VCaP (cell line): ENCODE measurements around the gene NPHP1.

Experiments used
- H3K27ac ChIP-seq: fragments of 450-650 bp; 2 replicates; pipeline ENCODE4 v1.5.1; 2017
- TF ChIP-seq, protein P1 (sequence below): fragments of 450-650 bp; conservative IDR thresholded peaks from 2 replicates; pipeline ENCODE4 v1.5.1; 2017; ENCODE audit warnings: mild to moderate bottlenecking, moderate library complexity

NPHP1 gene

DNA sequence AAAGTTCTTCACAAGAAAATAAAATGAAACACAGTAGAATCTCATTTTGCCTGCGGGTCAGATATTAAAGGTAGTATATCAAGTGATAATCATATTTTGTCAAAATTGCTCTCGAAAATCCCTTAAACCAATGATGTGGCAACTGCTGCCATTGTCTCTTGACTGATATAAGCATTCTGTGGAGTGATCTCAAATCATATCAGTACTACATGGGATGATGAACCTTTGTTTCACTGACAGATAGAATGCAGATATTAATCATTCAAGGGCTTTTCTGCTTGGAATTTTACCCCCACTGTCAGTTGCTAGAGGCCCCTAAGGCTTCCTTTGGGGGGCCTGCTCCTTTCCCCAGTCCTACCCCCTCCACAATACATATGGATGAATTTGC, 57.9 kb downstream of the NPHP1 start:
- TF ChIP-seq, protein P1, sequence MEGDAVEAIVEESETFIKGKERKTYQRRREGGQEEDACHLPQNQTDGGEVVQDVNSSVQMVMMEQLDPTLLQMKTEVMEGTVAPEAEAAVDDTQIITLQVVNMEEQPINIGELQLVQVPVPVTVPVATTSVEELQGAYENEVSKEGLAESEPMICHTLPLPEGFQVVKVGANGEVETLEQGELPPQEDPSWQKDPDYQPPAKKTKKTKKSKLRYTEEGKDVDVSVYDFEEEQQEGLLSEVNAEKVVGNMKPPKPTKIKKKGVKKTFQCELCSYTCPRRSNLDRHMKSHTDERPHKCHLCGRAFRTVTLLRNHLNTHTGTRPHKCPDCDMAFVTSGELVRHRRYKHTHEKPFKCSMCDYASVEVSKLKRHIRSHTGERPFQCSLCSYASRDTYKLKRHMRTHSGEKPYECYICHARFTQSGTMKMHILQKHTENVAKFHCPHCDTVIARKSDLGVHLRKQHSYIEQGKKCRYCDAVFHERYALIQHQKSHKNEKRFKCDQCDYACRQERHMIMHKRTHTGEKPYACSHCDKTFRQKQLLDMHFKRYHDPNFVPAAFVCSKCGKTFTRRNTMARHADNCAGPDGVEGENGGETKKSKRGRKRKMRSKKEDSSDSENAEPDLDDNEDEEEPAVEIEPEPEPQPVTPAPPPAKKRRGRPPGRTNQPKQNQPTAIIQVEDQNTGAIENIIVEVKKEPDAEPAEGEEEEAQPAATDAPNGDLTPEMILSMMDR = no peak
- H3K27ac ChIP-seq = no peak overlapping the region

DNA sequence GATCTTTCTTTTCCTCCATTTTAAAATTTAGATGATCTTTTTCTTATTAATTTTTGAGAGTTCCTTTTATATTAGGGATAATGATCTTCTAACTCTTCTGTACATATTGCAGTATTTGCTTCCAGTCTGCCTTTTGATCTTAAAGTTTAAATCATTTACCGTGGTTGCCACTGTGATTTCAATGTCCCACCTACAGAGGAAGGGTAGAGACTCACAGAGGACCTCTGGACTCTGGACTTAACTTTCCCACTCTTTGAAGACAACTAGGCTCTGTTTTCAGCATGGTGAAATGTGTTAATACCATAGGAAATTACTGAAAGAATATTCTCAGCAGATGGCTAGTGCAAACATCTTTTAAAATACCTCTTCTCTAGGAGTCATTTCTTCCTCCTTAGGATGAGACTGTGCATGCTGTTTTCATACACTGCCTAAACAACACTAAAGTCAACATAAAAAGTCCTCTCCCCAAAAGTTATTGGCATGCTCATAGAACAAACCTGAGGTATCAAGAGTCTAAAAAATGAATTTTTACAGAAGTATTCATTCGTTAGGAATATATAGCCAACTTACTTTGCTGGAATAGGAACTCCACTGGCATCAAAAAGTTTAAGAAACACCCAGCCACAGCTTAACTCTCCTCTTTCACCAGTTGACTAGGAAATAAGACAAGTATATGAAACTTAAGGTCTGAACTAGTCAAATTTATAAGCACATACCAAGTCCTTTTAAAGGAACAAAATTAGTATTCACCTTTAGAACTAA, 58.4 kb downstream of the NPHP1 start:
- TF ChIP-seq, protein P1 = no peak
- H3K27ac ChIP-seq = no peak overlapping the region

DNA sequence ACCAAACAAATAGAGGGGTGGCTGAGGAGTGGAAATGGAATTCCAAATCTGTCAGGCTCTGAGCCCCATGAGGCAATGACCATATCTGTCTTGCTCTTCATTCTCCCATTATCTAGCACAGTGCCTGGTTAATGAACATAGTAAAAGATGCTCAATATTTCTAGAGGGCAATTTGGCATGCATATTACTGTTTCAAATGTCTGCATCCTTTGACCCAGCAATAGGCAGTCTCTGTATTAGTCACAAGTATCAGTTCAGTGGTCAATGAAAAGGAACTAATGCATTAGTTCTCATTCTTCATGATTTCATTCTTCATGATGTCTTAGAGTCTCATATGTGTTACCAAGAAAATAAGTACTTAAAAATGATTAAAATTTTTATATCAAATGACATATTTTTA, 60.8 kb downstream of the NPHP1 start:
- TF ChIP-seq, protein P1 = no peak
- no peak overlapping the region for H3K27ac ChIP-seq

DNA sequence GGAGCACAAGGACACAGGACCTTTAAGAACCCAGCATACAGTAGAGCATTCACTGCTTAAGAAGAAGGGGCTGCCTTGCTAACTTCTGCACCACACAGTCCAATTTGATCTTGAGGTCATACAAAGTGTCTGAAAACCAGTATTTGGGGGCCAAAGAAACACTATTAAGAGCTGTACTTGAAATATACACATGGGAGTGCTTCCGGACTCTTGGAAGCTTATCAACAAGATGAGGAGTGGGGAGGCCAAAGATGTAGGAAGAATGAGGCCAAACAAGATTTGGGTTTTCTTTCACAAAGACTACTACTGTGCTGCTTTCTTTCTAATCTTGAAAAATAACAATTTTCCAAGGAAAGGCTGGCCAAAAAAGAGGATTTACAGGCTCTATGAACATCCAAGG, 64.4 kb downstream of the NPHP1 start:
- TF ChIP-seq, protein P1 = no peak
- H3K27ac ChIP-seq = no peak overlapping the region

DNA sequence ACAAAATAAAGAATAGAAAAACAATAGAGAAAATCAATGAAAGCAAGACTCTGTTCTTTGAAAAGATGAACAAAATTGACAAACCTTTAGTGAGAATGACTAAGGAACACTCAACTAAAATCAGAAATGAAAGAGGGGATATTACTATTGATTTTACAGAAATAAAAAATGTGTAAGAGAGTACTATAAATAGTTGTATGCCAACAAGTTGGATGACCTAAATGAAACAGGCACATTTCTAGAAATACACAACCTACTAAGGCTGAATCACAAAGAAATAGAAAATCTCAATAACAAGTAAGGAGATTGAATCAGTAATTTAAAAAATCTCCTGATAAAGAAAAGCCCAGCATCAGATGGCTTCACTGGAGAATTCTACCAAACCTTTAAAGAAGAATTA, 70.8 kb downstream of the NPHP1 start:
- TF ChIP-seq, protein P1 = no peak
- H3K27ac ChIP-seq = no peak overlapping the region

DNA sequence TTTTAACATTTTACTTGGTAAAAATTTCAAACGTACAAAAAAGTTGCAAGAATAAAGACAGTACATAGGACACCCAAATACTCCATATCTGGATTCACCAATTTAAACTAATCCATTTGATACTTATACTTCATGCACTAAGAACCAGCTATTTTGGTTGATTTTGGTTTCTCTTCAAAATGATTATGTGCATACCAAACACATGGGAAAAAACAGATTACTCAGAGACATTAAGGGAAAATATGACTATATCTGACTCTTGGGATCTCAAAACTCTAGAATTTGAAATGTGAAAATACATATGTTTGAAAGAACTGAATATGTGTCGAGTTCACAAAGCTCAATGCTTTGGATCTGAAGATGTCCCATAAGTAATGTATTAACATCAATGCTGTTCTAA, 73.6 kb downstream of the NPHP1 start:
- H3K27ac ChIP-seq = no peak overlapping the region
- TF ChIP-seq, protein P1 = no peak

DNA sequence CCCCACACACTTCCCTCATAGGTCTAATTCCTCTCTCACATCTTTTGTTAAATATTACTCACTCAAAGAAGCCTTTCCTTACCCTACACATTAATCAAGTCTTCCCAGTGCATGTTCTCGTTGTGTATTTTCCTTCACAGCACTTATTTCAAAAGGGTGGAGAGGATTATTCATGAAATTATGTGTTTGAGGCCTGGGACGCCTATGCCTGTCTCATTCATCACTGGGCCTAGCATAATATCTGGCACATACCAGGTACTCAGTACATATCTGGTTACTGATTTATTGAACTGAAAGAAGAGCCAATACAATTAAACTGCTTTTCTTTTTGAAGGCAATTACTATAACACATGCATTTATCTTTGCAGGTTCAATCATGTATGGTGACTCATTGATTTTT, 74.1 kb downstream of the NPHP1 start:
- TF ChIP-seq, protein P1 = no peak
- no peak overlapping the region for H3K27ac ChIP-seq
